NCI-H1105 (cell line): ENCODE measurements around the gene PHTF2.

Source experiments
- DNase-seq: peaks from one replicate; lab custom pipeline; 2025; lab: John Stamatoyannopoulos, UW

The PHTF2 gene

GRCh38 chr7:77794000-77794399 lies 4.6 kb upstream of the PHTF2 start:
- DNase-seq = no peak

- DNase-seq = no peak
These were observed 2.5 kb upstream of the PHTF2 start for GRCh38 chr7:77796109-77796508.

- DNase-seq = no peak
These were observed 1.6 kb upstream of the PHTF2 start for GRCh38 chr7:77796960-77797359.

GRCh38 chr7:77797734-77798393 lies 709 bp upstream of the PHTF2 start:
- DNase-seq = peak; percentile 70

GRCh38 chr7:77799078-77799964 lies 748 bp downstream of the PHTF2 start:
- peak; percentile 30 for DNase-seq

GRCh38 chr7:77800158-77800557 lies 1.6 kb downstream of the PHTF2 start:
- no peak for DNase-seq

GRCh38 chr7:77800730-77801129 lies 2.2 kb downstream of the PHTF2 start:
- no peak for DNase-seq

- DNase-seq = no peak
These were observed 4.2 kb downstream of the PHTF2 start for GRCh38 chr7:77802557-77803405.

GRCh38 chr7:77806425-77806824 lies 7.9 kb downstream of the PHTF2 start:
- no peak for DNase-seq

- DNase-seq = no peak
These were observed 9.9 kb downstream of the PHTF2 start for GRCh38 chr7:77808517-77808916.

GRCh38 chr7:77811516-77812289 lies 13.1 kb downstream of the PHTF2 start:
- DNase-seq = no peak

GRCh38 chr7:77812290-77812685 lies 13.7 kb downstream of the PHTF2 start:
- DNase-seq = no peak

- DNase-seq = no peak
These were observed 14.6 kb downstream of the PHTF2 start for GRCh38 chr7:77813180-77813579.

- no peak for DNase-seq
These were observed 20.4 kb downstream of the PHTF2 start for GRCh38 chr7:77819021-77819420.

GRCh38 chr7:77820967-77821366 lies 22.4 kb downstream of the PHTF2 start:
- DNase-seq = no peak

- peak; percentile 8 for DNase-seq
These were observed 23.7 kb downstream of the PHTF2 start for GRCh38 chr7:77822269-77822668.

- DNase-seq = no peak
These were observed 25.2 kb downstream of the PHTF2 start for GRCh38 chr7:77823787-77824186.

GRCh38 chr7:77824636-77825035 lies 26.1 kb downstream of the PHTF2 start:
- DNase-seq = no peak

GRCh38 chr7:77825131-77825530 lies 26.6 kb downstream of the PHTF2 start:
- DNase-seq = no peak

- no peak for DNase-seq
These were observed 27.7 kb downstream of the PHTF2 start for GRCh38 chr7:77826300-77826699.

GRCh38 chr7:77827999-77828398 lies 29.4 kb downstream of the PHTF2 start:
- peak; percentile 44 for DNase-seq
